ENCODE data around the gene PPIF. TPM values are rescaled to one million over a fixed set of nuclear protein-coding genes. Genes with fewer than 3 reads are reported as not detected.

Gene PPIF
- polyA plus RNA-seq, 10 donors, result 17.4 to 26.7 (median 22.9) TPM

DNA sequence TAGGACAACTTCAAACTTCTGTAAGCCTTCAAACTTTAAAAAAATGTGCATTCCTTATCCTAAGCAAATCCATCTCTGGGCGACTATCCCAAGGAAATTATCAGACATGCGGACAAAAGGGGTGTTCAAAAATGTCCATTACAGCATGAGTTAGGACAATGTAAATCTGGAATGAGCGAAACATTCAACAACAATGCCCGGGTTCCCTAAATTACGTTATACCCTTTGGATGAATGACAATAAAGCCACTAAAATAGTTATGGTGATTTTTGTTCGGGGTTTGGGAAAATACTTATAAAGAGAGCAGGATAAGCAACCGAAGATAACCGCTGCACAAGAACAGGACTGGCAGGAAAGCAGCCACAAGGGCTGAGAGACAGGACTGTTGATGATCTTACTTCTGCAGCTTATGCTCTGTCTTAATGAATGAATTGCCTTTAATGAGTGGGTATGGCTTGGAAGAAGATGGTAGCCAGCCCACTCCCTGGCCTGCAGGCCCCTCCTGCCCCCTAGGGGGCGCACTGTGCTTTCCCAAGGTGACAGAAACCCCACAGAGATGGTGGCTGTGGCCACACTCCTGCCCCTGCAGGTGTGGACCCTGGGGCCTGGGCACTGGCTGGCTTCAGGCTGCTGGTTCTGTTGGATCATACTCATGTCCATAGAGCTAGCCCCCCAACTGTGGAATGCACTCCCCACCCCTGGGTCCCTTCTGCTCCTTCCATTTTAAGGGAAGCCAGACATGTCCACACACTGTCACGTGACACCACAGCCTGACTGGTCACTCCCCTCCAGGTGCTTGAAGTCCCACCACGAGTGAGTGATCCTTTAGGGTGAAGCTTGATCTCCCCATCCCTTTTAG lies 53.1 kb downstream of the PPIF start:
- DNase-seq, result peak in 1 of 3 donors; percentile 59

DNA sequence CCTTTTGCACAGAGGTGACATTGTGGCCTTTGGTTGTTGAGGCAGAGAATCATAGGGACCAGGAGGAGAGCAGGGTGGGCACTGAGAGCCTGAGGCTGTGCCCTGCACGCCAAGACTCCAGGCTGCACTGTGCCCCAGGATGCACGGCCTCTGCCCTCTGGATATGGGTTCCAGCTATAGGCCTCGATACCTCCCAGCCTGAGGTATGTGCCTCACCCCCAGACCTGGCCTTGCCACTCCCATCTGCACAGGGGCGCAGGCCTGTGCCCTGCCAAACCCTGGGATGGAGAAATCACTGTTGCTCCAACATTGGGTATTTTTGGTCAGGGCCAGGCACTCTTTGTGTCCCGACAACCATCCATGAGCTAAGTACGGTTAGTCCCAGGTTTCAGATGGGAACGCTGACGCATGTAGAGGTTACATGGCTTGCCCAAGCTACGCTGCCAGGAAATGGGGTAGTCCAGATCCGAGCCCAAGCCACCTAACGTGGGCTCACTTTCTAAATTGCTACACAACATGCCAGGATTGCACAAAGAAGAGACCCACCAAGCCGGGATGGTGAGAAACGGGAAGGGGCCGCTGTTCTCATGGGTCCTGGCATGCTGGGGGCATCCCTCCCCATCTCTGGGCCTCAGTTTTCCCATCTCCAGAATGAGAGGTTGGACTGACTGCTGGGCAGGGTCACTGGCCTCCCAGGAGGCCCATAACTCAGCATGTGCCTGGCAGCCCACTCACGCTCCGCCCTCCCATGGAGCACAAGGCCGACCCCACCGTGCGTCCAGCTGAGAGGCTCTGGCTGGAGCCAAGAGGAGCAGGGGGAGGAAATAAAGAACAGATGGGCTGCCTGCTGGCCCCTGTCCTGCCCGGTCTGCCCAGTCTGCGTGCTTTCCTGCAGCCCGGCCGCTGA lies 54.0 kb downstream of the PPIF start:
- peak; percentile 53 to 91 (median 82) for DNase-seq

DNA sequence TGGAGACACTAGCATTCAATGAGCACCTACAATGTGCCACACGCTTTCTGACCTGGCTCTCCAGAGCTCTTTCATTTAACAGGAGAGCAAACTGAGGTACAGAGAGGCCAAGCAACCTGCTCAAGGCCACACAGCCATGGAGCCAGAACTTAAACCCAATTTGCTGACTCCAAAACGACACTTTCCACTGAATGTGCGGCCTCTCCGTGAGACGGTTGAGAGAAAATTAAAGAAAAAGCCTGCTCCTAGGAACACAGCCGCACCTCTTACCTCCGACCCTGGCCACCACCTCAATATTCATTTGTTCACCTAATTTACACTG lies 55.3 kb downstream of the PPIF start:
- DNase-seq, result no peak

DNA sequence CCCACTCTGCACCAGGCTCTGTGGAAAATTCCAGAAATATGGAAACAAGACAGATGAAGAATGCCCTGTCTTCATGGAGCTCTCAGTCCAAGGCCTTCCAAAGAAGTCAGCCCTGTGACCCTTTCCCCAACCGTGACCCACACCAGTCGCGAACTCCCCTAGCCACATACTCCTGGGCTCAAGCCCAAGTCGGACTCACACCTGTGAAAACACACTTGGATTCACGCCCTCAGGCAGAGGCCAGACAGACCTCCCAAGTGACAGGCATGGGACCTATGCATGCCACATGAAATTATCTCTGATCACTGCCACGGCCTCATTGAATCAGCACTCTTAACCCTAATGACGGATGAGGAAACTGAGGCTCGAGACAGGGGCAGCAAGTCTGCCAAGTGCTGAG lies 55.7 kb downstream of the PPIF start:
- DNase-seq, result no peak

DNA sequence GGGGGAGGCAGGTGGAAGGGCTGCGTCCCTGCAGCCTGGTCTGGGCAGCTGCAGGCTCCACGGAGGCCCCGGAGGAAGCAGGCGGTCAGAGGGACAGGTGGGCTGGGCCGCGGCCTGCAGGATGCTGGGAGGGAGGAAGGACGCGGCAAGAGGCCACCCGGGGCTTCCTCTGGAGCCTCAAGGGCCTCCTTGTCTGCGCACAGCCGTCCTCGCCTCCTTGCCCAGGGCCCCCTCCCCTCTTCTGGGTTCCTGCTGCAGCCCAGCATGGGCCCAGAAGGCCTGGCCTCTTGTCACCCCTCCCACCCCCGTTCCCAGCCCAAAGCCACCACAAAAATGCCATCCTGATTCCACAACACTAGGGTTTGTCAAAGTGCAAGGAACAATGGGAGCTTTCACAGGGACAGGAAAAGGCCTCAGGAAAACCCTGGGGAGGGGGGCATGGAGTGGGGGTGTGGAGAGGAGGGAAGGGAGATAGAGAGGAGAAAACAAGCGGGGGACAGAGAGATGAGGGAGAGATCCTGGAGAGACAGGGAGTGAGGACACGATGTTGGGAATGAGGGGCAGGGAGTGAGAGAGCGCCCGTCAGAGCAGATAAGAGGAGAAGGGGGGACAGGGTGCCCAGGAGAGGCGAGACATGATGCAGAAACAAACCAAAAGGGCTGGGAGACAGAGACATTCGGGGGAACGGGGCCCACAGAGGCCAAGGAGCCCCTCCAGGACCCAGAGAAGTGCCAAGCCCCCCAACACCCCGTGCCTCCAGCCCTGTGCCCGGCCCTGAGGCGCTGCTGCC lies 56.4 kb downstream of the PPIF start:
- DNase-seq, result peak in 1 of 3 donors; percentile 79

DNA sequence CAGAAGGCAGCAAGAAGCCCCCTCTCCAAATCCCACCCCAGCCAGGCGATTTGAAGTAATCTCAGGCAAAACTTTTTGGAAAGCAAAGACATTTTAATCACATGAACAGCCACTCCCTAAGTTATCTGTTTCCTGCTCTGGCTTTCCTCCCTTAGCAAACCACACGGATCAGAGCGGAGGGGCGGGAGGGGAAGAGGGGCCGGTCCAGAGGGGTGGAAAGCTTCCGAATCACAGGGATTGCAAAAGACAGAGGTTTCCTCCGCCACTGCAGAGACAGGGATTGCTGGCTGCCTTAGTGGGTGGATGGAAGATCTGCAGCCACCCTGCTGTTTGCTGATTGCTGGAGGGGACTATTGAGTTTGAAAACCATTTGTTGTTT lies 57.0 kb downstream of the PPIF start:
- peak; percentile 72 to 90 (median 74) for DNase-seq

DNA sequence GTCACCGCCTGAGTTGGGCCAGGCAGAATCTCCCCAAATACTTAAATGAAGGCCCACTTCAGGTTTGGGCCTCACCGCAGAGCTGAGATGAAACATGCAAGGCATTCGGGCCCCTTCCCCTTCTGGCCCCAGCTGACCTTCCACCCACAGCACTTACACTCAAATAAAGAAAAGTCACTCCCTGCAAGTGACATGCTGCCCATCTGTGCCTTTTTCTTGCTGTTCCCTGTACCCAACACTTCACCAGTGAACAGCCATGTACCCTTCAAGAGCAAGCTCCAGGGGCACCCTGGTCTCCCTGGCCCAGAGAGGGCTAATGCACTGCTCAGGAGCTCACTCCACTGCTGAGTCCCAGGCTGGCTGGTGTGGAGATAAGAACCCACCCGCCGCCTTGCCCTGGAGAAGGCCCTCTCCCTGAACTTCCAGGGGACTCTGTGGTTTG lies 57.4 kb downstream of the PPIF start:
- no peak for DNase-seq

Other genes with a start within 250 kb of the PPIF start
- gene ZCCHC24, start 98.2 kb downstream of the PPIF start, polyA plus RNA-seq (ENCODE audit: insufficient read length in 10 of 10), result 10 to 100 TPM; 52.3 to 71.5 (median 59.3) TPM
- 1 to 10 TPM in 8 of 10 donors, under 1 TPM in 1, not detected in 1; 0.11 to 4.1 (median 2.8) TPM for gene EIF5AL1, start 165.1 kb downstream of the PPIF start, polyA plus RNA-seq (ENCODE audit: insufficient read length in 10 of 10)
- under 1 TPM in 2 of 10 donors, not detected in 8; 0.10 to 0.50 TPM for gene SFTPA2, start 212.9 kb downstream of the PPIF start, polyA plus RNA-seq (ENCODE audit: insufficient read length in 10 of 10)